HG03342 (cell line): ENCODE data around the gene RALGPS1.

Source experiments
- ATAC-seq: cut with Tn5 transposase; IDR thresholded peaks from one replicate; pipeline ENCODE4 v1.9.1; 2021; ENCODE audit warnings: mild to moderate bottlenecking, moderate library complexity; ENCODE audit not compliant: unreplicated experiment

The RALGPS1 gene

DNA sequence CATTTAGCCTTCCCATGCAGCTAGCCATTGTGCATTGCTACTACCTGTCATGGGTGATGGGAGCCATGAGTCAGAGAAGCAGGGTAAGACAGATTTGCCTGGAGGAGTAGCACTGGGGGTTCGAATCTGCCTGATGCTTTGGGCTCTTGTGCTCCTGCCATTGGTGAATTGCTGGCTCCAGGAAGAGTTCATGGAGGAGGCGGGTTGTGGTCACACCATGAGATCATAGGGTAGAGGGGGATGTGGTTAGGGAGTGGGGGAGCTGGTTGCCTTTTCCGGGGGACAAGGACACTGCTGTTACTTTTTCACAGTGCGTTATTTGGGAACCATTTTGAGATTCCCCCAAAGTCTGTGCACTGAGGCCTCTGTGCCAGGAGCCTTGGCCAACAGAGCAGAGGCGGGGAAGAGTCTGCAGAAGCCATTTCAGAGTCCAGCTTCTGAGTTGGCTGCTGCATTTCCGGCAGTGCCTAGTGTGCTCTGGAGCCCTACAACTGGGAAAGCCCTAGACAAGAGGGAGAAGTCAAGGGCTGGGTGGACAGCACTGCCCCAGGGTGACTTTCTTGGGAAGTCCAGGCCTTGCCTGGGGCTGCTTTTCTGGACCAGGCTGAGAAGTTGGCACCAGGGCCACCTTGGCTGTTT, 201.6 kb downstream of the RALGPS1 start:
- no peak for ATAC-seq

GRCh38 chr9:127116957-127117356, 202.4 kb downstream of the RALGPS1 start:
- ATAC-seq: no peak

- no peak for ATAC-seq
Observed at GRCh38 chr9:127117801-127118200, 203.2 kb downstream of the RALGPS1 start.

- no peak for ATAC-seq
Observed at GRCh38 chr9:127118597-127119319, 204.2 kb downstream of the RALGPS1 start.

DNA sequence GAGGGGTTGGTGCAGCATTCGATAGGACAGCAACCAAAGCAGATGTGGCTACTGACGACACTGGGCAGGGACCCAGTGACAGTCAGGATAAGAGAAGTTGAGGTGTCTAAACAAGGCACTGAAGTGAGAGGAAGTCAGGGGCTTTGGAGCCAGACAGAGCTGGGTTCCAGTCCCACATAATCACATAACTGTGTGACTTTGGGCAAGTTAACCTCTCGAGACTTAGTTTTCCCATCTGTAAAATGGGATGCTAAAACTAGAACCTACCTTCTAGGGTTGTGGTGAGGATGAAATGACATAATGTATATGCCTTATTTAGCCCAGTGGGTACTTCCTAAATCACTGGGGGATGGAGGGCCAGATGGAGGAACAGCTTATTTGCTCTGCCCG, 204.7 kb downstream of the RALGPS1 start:
- ATAC-seq: no peak

DNA sequence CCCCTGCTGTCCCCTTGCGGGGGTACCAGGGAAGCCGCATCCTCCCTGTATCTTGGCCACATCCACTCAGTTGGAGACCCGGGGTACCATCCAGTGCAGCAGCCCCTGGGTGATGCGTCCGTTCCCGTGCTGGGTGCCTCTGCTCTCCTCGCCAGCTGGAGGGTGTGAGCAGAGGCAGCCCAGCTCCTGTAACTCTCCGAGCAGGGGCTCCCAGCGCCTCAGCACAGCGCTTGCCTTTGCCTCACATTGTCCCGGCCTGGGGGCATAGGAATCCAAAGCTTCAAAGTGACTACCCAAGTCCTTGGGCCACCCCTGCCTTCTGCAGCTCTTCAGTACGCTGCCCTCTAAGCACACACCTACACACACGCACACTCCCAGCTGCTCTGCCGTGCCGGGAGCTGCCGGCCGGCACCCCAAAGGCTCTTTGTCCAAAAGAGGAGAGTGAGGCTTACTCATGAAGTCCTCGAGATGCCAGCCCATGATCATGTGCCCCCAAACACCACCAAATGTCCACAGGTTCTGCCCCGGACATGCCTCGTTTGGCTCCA, 207.1 kb downstream of the RALGPS1 start:
- ATAC-seq: no peak

GRCh38 chr9:127122176-127123063, 207.8 kb downstream of the RALGPS1 start, which contains the start of gene ANGPTL2:
Gene ANGPTL2 (minus strand): TSS chr9:127122635. CDS start chr9:127108731, 13,904 bp downstream.
- ATAC-seq: peak; percentile 52

DNA sequence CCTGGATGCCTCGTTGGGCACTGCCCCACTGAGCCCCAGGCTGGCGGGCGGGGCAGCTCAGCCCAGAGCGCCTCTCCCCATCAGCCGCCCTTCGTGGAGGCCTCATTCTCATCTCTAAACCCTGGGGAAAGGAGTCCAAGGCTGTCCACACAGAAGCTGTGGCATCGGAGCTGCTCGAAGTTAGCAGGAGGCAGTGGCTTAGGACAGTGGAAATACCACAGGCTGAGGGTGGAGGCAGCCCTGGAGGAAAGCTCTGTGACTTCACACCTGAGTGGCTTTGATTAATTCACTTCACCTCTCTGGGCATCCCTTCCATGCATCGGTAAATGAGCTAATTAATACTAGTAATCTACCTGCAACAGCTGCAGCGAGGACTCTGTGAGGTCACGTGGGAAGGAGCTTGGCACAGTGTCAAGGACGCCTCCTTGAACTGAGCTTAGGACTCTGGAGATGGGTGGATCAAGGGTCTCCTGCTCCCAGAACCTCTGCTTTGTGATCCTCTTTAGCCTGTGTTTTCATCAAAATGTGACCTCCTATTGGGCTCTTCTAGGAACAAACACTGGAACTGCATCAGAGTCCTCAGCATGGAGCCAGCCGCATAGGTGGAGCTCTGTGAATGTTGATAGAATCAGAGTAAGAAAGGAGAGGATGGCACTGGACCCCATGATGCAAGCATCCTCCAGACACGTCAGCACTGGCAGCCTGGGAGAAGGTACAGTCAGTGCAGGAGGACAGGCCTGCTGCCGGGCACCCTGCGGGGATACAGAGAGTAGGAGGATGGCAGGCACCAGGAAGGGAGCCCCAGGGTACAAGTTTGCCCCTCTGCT, 208.7 kb downstream of the RALGPS1 start:
- peak; percentile 21 for ATAC-seq

DNA sequence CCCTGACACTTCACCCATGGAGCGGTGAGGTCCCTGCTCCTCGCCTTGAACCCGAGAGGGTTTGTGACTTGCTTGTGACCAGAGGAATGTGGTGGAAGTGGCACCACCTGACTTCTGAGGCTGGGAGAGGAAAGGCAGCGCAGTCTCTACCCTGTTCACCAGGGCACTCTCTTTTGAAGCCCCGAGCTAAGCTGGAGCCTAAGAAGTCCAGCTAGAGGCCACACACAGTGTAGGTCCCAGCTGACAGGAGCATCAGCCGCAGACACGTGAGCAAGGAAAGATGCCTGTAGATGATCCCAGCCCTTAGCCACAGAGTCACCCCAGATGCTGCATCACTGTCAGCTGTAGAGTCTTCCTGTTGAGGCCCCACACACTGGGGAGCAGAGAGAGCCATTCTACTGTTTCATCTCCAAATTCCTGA, 209.5 kb downstream of the RALGPS1 start:
- no peak for ATAC-seq

- ATAC-seq: no peak
Observed at GRCh38 chr9:127124792-127125191, 210.2 kb downstream of the RALGPS1 start.

GRCh38 chr9:127126971-127127370, 212.4 kb downstream of the RALGPS1 start:
- no peak for ATAC-seq

- no peak for ATAC-seq
Observed at GRCh38 chr9:127128341-127129072, 213.9 kb downstream of the RALGPS1 start.

DNA sequence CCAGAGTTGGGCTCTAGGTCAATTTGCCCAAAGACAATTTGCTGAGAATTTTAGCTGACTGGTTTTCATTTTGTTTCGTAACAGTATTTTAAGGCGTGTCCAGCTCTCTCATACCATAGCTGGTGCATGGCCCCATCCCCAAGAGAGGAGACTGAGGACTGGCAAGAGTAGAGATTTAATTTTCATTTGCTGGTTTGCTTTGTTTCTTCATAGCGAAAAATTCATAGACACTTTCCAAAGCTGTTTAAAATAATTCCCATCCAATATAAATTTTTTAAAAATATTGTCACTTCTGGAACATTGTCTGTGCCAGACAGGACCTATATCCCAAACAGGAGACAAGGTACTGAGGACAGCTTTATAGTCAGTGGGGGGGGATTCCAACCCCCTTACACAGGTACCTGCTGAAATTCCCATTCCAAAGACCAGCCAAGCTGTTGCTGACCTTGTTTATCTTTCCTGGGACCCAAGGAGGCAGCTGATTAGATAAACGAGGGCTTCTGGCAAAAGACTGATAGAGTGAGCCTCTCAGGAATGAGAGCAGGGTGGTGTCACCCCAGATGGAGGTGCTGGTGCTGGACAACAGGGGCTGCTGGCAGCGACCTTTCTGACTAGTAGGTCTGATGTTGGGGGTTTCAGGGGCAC, 214.6 kb downstream of the RALGPS1 start:
- no peak for ATAC-seq

DNA sequence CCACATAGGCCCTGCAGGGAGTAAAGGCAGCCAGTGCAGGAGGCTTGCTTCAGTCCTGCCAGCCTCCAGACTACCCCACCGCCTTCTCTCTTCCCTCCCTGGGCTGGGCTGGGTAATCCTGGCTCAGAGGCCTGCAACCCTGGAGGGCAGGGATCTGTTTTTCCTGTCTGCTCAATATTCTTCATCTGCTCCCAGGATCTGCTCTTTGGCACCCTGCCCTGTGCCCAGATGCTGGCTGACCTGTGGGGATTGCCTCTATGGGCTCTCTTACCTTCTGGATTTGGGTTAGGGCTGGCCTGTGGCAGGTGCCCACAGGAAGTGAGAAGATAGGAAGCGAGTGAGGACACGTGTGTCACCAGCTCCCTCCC, 215.1 kb downstream of the RALGPS1 start:
- ATAC-seq: no peak

DNA sequence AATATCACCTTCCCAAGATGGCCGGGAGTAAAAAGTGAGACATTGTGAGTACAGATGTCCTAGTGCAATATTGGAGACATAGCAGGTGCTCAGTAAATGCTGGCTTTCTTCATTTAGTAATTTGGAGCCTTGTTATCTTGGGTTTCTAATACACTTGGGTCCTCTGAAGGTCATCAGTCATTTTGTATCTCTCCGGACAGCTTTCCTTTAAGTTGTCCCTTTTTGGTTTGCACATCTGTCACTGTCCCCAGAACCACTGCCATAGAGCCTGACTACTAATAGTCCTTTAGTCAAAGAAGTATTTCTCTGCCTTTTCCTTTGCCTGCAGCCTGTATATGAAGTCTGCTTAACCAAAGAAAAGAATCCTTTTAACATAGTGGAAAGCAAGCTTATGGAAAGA, 215.7 kb downstream of the RALGPS1 start:
- no peak for ATAC-seq

GRCh38 chr9:127130661-127131538, 216.3 kb downstream of the RALGPS1 start:
- ATAC-seq: no peak

GRCh38 chr9:127131871-127132270, 217.3 kb downstream of the RALGPS1 start:
- no peak for ATAC-seq

DNA sequence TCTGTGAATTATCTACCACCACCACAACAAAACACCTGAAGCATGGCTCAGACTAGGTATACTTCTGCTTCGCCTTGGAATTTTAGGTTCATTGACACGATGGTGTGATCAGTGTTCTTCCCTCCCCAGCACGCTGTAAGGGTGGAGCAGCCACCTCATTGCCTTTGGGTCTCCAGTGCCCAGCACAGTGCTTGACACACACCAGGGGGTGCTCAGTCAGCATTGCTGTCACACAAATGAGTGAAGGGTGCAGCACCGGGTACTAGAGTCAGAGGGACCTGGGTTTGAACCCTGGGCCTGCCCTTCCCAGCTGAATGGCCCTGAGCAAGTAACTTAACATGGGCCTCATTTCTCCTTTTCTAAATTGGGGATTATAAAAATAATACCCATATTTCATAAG, 217.8 kb downstream of the RALGPS1 start:
- ATAC-seq: no peak
